ENCODE data around the gene PPFIA4. TPM values are rescaled to one million over a fixed set of nuclear protein-coding genes. Genes with fewer than 3 reads are reported as not detected.

The PPFIA4 gene
- total and polyA plus RNA-seq, 10 donors: 0.21 to 12.0 (median 4.9) TPM

- peaks cover 0 to 16% (median 6%) of the 10 kb centered on the region in 6 donors for H3K4me1 ChIP-seq
- WGBS, 5 donors: 80 to 89% (median 84%) methylated on average over 2 of the region's 2 CpGs
- intact Hi-C loops (cut with DNase I; ENCODE audit: low total_unique reads): no loop called here
- peaks cover 0 to 17% (median 0%) of the 10 kb centered on the region in 7 donors for H3K27me3 ChIP-seq (replicated peaks in 1 of 7)
- no peak overlapping the region for H3K4me3 ChIP-seq
- no peak for TF ChIP-seq POLR2AphosphoS5 (IDR thresholded peaks at IDR 0.05)
- TF ChIP-seq POLR2A (IDR thresholded peaks at IDR 0.05): no peak
- TF ChIP-seq, protein P1, sequence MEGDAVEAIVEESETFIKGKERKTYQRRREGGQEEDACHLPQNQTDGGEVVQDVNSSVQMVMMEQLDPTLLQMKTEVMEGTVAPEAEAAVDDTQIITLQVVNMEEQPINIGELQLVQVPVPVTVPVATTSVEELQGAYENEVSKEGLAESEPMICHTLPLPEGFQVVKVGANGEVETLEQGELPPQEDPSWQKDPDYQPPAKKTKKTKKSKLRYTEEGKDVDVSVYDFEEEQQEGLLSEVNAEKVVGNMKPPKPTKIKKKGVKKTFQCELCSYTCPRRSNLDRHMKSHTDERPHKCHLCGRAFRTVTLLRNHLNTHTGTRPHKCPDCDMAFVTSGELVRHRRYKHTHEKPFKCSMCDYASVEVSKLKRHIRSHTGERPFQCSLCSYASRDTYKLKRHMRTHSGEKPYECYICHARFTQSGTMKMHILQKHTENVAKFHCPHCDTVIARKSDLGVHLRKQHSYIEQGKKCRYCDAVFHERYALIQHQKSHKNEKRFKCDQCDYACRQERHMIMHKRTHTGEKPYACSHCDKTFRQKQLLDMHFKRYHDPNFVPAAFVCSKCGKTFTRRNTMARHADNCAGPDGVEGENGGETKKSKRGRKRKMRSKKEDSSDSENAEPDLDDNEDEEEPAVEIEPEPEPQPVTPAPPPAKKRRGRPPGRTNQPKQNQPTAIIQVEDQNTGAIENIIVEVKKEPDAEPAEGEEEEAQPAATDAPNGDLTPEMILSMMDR (IDR thresholded peaks at IDR 0.05 in 8 of 11, conservative IDR thresholded peaks at IDR 0.05 in 3 of 11): no peak
- no peak for DNase-seq
- H3K27ac ChIP-seq: no peak overlapping the region
- no peaks in the 10 kb centered on the region for H3K9me3 ChIP-seq
- no peaks in the 10 kb centered on the region for H3K36me3 ChIP-seq
Measured at GRCh38 chr1:203033917-203034316, 7.6 kb downstream of the PPFIA4 start.

DNA sequence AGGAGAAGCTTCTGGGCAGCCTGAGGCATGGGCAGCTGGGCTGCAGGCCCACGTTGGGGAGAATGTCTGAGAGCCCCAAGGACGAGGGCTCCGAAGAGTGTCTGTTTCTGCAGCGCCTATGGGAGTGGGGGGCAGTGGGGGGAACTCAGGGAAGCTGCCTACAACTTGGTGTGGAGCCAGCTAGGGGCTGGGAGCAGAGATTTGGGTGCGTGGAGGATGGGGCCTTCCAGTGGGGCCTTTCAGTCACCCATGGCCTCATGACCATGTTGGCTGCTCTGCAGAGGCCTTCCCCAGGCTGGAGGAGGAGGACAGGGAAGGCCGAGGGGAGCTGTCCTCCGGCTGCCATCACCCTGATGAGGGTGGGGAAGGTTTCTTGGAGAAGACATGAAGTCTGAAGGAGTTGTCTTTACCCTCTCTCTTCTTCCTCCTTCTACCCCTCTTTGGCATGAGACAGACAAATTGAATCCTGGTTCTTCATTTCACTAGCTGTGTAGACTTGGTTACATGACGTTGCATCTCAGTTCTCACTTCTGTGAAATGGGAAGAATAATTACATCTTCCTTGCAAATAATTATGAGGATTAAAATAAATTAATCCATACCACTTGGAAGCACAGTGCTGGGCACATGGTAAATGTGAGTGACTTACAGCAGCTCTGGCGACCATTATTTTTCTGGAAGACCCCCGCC is 8.3 kb downstream of the PPFIA4 start:
- no peak for DNase-seq
- Histone ChIP-seq H3K36me3 (no peaks in the 10 kb centered on the region), H3K27me3 (replicated peaks in 1 of 7) (peaks cover 0 to 19% (median 0%) of the 10 kb centered on the region in 7 donors), H3K9me3 (no peaks in the 10 kb centered on the region), H3K4me3 (no peak overlapping the region), H3K4me1 (peaks cover 0 to 23% (median 13%) of the 10 kb centered on the region in 6 donors), H3K27ac (no peak overlapping the region)
- TF ChIP-seq POLR2AphosphoS5 (IDR thresholded peaks at IDR 0.05) (no peak), POLR2A (IDR thresholded peaks at IDR 0.05) (no peak)
- TF ChIP-seq, protein P1 (IDR thresholded peaks at IDR 0.05 in 8 of 11, conservative IDR thresholded peaks at IDR 0.05 in 3 of 11): no peak
- intact Hi-C loops (cut with DNase I; ENCODE audit: low total_unique reads): no loop called here
- WGBS, 5 donors: 78 to 88% (median 80%) methylated on average over 10 of the region's 10 CpGs

DNA sequence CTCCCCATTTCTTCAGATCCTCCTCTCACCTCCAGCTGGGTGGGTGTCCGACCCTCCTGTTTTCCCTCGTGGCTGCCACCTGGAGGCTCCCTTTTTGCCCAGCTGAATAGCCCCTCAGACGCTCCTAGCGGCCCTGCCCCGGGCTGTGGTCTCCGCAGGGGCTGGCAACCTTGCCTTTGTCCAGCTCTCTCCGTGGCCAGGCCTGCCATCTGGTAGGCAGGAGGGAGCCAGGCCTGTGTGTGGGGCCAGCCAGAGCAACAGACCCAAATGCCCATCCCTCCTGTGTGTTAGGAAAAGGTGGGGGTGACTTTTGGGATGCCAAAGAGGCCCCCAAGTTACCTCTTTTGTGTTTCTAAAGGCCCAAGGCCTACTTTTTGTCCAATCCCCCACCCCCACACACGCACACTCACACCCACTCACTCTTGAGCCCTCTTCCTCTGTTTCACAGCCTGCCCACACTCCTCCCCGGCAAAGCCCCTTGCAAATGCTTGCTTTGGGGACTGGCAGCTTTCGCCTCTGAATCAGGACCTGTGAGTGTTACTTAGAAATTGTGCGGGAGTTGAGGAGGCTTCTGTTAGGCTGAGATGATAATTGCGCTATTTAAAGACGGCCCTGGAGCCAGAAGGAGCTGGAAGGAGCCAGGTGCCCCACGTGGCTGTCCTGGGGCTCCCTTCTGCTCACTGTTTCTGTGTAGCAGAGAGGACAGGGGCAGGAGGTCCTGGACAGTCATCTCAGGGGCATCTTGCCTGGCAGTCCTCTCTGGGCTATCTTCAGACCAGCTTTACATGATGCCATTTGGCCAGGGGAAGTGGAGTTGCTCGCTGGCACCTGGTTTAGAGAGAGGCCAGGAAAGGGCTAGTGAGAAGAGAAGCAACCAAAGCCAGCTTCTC is 9.1 kb downstream of the PPFIA4 start:
- Histone ChIP-seq H3K4me3 (no peak overlapping the region), H3K27me3 (replicated peaks in 1 of 7) (peaks cover 0 to 26% (median 0%) of the 10 kb centered on the region in 7 donors), H3K9me3 (no peaks in the 10 kb centered on the region), H3K4me1 (peaks cover 0 to 31% (median 15%) of the 10 kb centered on the region in 6 donors), H3K36me3 (no peaks in the 10 kb centered on the region), H3K27ac (no peak overlapping the region)
- WGBS, 5 donors: 80 to 84% (median 82%) methylated on average over 15 of the region's 15 CpGs
- TF ChIP-seq, protein P1 (IDR thresholded peaks at IDR 0.05 in 8 of 11, conservative IDR thresholded peaks at IDR 0.05 in 3 of 11): no peak
- no peak for TF ChIP-seq POLR2A (IDR thresholded peaks at IDR 0.05)
- TF ChIP-seq POLR2AphosphoS5 (IDR thresholded peaks at IDR 0.05): no peak
- DNase-seq: no peak
- intact Hi-C loops (cut with DNase I; ENCODE audit: low total_unique reads): no loop called here

- 56 to 74% (median 64%) methylated on average over 3 to 4 of the region's 4 CpGs for WGBS, 5 donors
- TF ChIP-seq POLR2AphosphoS5 (IDR thresholded peaks at IDR 0.05): no peak
Measured at GRCh38 chr1:203036135-203036534, 9.8 kb downstream of the PPFIA4 start.

More at GRCh38 chr1:203036135-203036534, 9.8 kb downstream of the PPFIA4 start:
- Histone ChIP-seq H3K4me3 (no peak overlapping the region), H3K36me3 (no peaks in the 10 kb centered on the region), H3K27ac (no peak overlapping the region), H3K27me3 (replicated peaks in 1 of 7) (peaks cover 0 to 26% (median 0%) of the 10 kb centered on the region in 7 donors), H3K4me1 (peaks cover 0 to 31% (median 15%) of the 10 kb centered on the region in 6 donors), H3K9me3 (no peaks in the 10 kb centered on the region)
- intact Hi-C loops (cut with DNase I; ENCODE audit: low total_unique reads): no loop called here
- no peak for DNase-seq

All from spleen (tissue), 11 donors.